IMR-90 (cell line): ENCODE results near the gene DOCK4.

Source experiments
- BHLHE40 ChIP-seq: fragments of 150-350 bp; IDR thresholded peaks from 2 replicates; pipeline ENCODE4 v1.6.1; 2016; ENCODE audit warnings: mild to moderate bottlenecking, low read depth, low read length
- CEBPB ChIP-seq: IDR thresholded peaks from 2 replicates; pipeline ENCODE4 v1.6.1; 2012; ENCODE audit warnings: low read depth, low read length, improper control_type of control experiment
- CTCF ChIP-seq: conservative IDR thresholded peaks from 2 replicates; pipeline ENCODE4 v1.5.1; 2012; ENCODE audit warnings: mild to moderate bottlenecking, low read depth, low read length, improper control_type of control experiment
- MAFK ChIP-seq: IDR thresholded peaks from 2 replicates; pipeline ENCODE4 v1.6.1; 2012; ENCODE audit warnings: low read depth, low read length, improper control_type of control experiment
- MAZ ChIP-seq: IDR thresholded peaks from 2 replicates; pipeline ENCODE4 v1.6.1; 2012; ENCODE audit warnings: low read depth, mild to moderate bottlenecking, low read length, improper control_type of control experiment, moderate library complexity, borderline replicate concordance
- POLR2A ChIP-seq: IDR thresholded peaks from 2 replicates; pipeline ENCODE4 v1.6.1; 2012; ENCODE audit warnings: mild to moderate bottlenecking, low read depth, low read length
- RAD21 ChIP-seq: IDR thresholded peaks from 2 replicates; pipeline ENCODE4 v1.6.1; 2012; ENCODE audit warnings: low read length, improper control_type of control experiment
- RFX5 ChIP-seq: IDR thresholded peaks from 2 replicates; pipeline ENCODE4 v1.8.0; 2012; ENCODE audit warnings: low read depth, mild to moderate bottlenecking, low read length, moderate library complexity

DNA sequence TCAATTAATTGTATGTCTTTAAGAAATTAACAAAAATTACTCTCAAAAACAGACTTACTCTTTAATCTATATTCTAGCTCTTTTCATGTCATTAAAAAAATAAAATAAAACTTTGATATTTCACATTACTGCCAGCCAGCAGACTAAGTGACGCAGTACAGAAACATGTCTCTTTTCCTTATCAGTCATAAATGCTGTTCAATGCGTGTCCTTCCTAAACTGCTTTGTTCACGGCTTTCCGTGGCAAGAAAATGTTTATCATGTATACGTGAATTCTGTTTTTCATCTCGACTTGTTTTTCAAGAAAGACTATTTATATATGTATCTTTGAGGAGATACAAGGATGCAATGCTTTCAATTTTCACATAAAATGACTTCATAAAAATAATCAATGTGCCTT lies 182.4 kb downstream of the DOCK4 start:
- TF ChIP-seq CTCF (no peak), RAD21 (no peak), MAFK (no peak), BHLHE40 (no peak), POLR2A (no peak), MAZ (no peak), CEBPB (no peak), RFX5 (no peak)
